HL-60 (cell line): Measurements from ENCODE around the gene AP2B1.

ENCODE experiments used
- GABPA ChIP-seq: IDR thresholded peaks from 2 replicates; pipeline ENCODE4 v1.6.1; 2012; ENCODE audit warnings: low read depth
- SPI1 ChIP-seq: IDR thresholded peaks from 2 replicates; pipeline ENCODE4 v1.6.1; 2012; ENCODE audit warnings: low read depth, mild to moderate bottlenecking, borderline replicate concordance
- TF ChIP-seq, protein P1 (sequence below): IDR thresholded peaks from one replicate; pipeline ENCODE4 v1.5.1; 2011; ENCODE audit warnings: low read length, control low read depth, inconsistent platforms; ENCODE audit not compliant: insufficient read depth
- TF ChIP-seq, protein P2 (sequence below): IDR thresholded peaks from 2 replicates; pipeline ENCODE4 v1.6.1; 2012; ENCODE audit warnings: low read depth; ENCODE audit not compliant: insufficient replicate concordance

DNA sequence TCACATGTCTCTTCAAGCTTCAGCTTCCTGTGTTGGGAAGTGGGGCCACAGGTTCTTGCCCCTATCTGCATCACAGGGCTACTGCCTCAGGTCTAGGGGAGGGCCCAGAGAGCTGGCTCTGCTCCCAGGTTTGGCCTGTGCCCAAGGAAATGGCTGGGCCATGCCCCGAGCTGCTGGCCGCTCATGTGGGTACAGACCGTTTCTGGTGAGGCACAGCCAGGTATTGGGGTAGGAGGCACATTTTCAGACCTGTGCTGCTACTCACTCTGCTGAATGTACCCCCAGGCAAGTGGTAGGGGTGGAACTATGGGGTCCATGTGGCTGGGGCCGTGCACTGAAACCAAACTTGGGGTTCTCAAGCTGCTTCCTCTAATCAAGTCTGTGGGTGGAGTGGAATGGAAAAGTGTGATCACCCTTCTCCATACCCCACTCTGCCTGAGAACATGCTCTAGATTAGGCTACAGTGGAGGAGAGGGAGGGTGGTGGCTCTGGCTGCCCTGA is 161.3 kb downstream of the AP2B1 start:
- TF ChIP-seq, protein P1, sequence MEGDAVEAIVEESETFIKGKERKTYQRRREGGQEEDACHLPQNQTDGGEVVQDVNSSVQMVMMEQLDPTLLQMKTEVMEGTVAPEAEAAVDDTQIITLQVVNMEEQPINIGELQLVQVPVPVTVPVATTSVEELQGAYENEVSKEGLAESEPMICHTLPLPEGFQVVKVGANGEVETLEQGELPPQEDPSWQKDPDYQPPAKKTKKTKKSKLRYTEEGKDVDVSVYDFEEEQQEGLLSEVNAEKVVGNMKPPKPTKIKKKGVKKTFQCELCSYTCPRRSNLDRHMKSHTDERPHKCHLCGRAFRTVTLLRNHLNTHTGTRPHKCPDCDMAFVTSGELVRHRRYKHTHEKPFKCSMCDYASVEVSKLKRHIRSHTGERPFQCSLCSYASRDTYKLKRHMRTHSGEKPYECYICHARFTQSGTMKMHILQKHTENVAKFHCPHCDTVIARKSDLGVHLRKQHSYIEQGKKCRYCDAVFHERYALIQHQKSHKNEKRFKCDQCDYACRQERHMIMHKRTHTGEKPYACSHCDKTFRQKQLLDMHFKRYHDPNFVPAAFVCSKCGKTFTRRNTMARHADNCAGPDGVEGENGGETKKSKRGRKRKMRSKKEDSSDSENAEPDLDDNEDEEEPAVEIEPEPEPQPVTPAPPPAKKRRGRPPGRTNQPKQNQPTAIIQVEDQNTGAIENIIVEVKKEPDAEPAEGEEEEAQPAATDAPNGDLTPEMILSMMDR = no peak
- TF ChIP-seq, protein P2, sequence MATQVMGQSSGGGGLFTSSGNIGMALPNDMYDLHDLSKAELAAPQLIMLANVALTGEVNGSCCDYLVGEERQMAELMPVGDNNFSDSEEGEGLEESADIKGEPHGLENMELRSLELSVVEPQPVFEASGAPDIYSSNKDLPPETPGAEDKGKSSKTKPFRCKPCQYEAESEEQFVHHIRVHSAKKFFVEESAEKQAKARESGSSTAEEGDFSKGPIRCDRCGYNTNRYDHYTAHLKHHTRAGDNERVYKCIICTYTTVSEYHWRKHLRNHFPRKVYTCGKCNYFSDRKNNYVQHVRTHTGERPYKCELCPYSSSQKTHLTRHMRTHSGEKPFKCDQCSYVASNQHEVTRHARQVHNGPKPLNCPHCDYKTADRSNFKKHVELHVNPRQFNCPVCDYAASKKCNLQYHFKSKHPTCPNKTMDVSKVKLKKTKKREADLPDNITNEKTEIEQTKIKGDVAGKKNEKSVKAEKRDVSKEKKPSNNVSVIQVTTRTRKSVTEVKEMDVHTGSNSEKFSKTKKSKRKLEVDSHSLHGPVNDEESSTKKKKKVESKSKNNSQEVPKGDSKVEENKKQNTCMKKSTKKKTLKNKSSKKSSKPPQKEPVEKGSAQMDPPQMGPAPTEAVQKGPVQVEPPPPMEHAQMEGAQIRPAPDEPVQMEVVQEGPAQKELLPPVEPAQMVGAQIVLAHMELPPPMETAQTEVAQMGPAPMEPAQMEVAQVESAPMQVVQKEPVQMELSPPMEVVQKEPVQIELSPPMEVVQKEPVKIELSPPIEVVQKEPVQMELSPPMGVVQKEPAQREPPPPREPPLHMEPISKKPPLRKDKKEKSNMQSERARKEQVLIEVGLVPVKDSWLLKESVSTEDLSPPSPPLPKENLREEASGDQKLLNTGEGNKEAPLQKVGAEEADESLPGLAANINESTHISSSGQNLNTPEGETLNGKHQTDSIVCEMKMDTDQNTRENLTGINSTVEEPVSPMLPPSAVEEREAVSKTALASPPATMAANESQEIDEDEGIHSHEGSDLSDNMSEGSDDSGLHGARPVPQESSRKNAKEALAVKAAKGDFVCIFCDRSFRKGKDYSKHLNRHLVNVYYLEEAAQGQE = no peak
- TF ChIP-seq SPI1 = no peak
- no peak for TF ChIP-seq GABPA
